HEK293 (cell line): ENCODE results near the gene TNFSF4.

ENCODE experiments used
- CTCF ChIP-seq: fragments of 450-650 bp; formaldehyde crosslinking; IDR thresholded peaks from 2 replicates; pipeline ENCODE4 v1.5.1; 2016; ENCODE audit warnings: missing biosample characterization, missing genetic modification characterization
- KLF7 ChIP-seq: fragments of 450-650 bp; formaldehyde crosslinking; IDR thresholded peaks from 2 replicates; pipeline ENCODE4 v1.5.1; 2016; ENCODE audit warnings: missing biosample characterization, missing genetic modification characterization, borderline replicate concordance
- SCRT1 ChIP-seq: fragments of 450-650 bp; formaldehyde crosslinking; IDR thresholded peaks from 2 replicates; pipeline ENCODE4 v1.5.1; 2016; ENCODE audit warnings: missing biosample characterization, missing genetic modification characterization, borderline replicate concordance
- SETDB1 ChIP-seq: IDR thresholded peaks from one replicate; pipeline ENCODE4 v1.6.1; 2017; ENCODE audit warnings: mild to moderate bottlenecking, low read length, moderate library complexity, mixed read lengths; ENCODE audit not compliant: insufficient read length
- ZBTB21 ChIP-seq: fragments of 450-650 bp; formaldehyde crosslinking; IDR thresholded peaks from 2 replicates; pipeline ENCODE4 v1.5.1; 2017; ENCODE audit warnings: missing biosample characterization, missing genetic modification characterization
- ZBTB26 ChIP-seq: fragments of 450-650 bp; formaldehyde crosslinking; optimal IDR thresholded peaks from 2 replicates; pipeline ENCODE3; 2016; ENCODE audit warnings: missing biosample characterization, mild to moderate bottlenecking, missing genetic modification characterization
- ZBTB44 ChIP-seq: fragments of 450-650 bp; IDR thresholded peaks from 2 replicates; pipeline ENCODE4 v1.5.1; 2018; ENCODE audit warnings: missing biosample characterization, mild to moderate bottlenecking, missing genetic modification characterization
- ZNF138 ChIP-seq: fragments of 450-650 bp; formaldehyde crosslinking; IDR thresholded peaks from 2 replicates; pipeline ENCODE4 v1.5.1; 2016; ENCODE audit warnings: missing biosample characterization, missing genetic modification characterization, borderline replicate concordance
- ZNF18 ChIP-seq: fragments of 450-650 bp; formaldehyde crosslinking; IDR thresholded peaks from 2 replicates; pipeline ENCODE4 v1.5.1; 2016; ENCODE audit warnings: missing biosample characterization, missing genetic modification characterization
- ZNF274 ChIP-seq, 2 experiments: fragments of 200-500 bp in 1 of 2; fragments of 450-650 bp in 1 of 2; sonication (Bioruptor generic) in 1 of 2; formaldehyde crosslinking in 1 of 2; IDR thresholded peaks; 2 replicates each; pipeline versions ENCODE4 v1.5.1 to v1.6.1; 2014 to 2016; ENCODE audit warnings: borderline replicate concordance in 1 of 2, inconsistent platforms in 1 of 2, low read length in 1 of 2, missing biosample characterization in 1 of 2, missing genetic modification characterization in 1 of 2
- ZNF777 ChIP-seq: fragments of 450-650 bp; formaldehyde crosslinking; IDR thresholded peaks from 2 replicates; pipeline ENCODE4 v1.5.1; 2017; ENCODE audit warnings: missing biosample characterization, missing genetic modification characterization, borderline replicate concordance

GRCh38 chr1:173148545-173148944 is 58.6 kb downstream of the TNFSF4 start:
- no peak for TF ChIP-seq SETDB1
- no peak for TF ChIP-seq ZNF18 (tag by site-specific recombination)
- TF ChIP-seq KLF7 (tag by site-specific recombination) = no peak
- TF ChIP-seq CTCF (tag by site-specific recombination) = no peak
- no peak for TF ChIP-seq ZBTB44 (tag by site-specific recombination)
- TF ChIP-seq ZNF777 (tag by site-specific recombination) = no peak
- TF ChIP-seq ZBTB26 (tag by site-specific recombination) = no peak
- no peak for TF ChIP-seq ZBTB21 (tag by site-specific recombination)
- no peak for TF ChIP-seq ZNF138
- TF ChIP-seq SCRT1 (tag by site-specific recombination) = no peak
- no peak for TF ChIP-seq ZNF274 (IDR thresholded peaks at IDR 0.05; ENCODE audit: low read length)
- no peak for TF ChIP-seq ZNF274 (tag by site-specific recombination; IDR thresholded peaks at IDR 0.05; ENCODE audit: borderline replicate concordance)
